Measurements from ENCODE around the gene HNF4A.
A peak's percentile ranks its signal among the peaks of the same experiment; 100 is the strongest.

- TF ChIP-seq CTCF (IDR thresholded peaks at IDR 0.05), result peak; percentile 5 to 20
- TF ChIP-seq POLR2A (IDR thresholded peaks at IDR 0.05), result no peak
- TF ChIP-seq POLR2AphosphoS5 (IDR thresholded peaks at IDR 0.05), result no peak
Measured at GRCh38 chr20:44471481-44471882, 116.0 kb downstream of the HNF4A start.
